Aorta (tissue), 5 donors: ENCODE results near the gene SMPX. TPM values are rescaled to one million over a fixed set of nuclear protein-coding genes. Genes with fewer than 3 reads are reported as not detected.
"Not testable (repeated sequence)": the region's sequence is repeated elsewhere in the genome, so short reads cannot be mapped to it uniquely, and the experiment has no call there.

Experiments
- ATAC-seq: fragments of 200-7000 bp; cut with Tn5 transposase; one replicate; pipeline ENCODE4 v1.9.1; 2022; ENCODE audit warnings: moderate library complexity; ENCODE audit not compliant: low FRiP score
- DNase-seq, 2 donors: peaks; one replicate each; pipeline ENCODE4 v3.0.0-alpha.2; 2020
- H3K27ac ChIP-seq, 2 donors: one replicate each; pipeline ENCODE4 v1.5.1; 2013; ENCODE audit warnings: low read length in 2 of 2, mild to moderate bottlenecking in 2 of 2, moderate library complexity in 2 of 2, control low read depth in 1 of 2, inconsistent platforms in 1 of 2, low read depth in 1 of 2
- H3K27me3 ChIP-seq, 2 donors: one replicate each; pipeline ENCODE4 v1.6.1; 2013; ENCODE audit warnings: control low read depth in 1 of 2, low read length in 1 of 2, mild to moderate bottlenecking in 1 of 2, moderate library complexity in 1 of 2; ENCODE audit not compliant: insufficient read depth in 2 of 2, control insufficient read depth in 1 of 2
- H3K36me3 ChIP-seq, 2 donors: one replicate each; pipeline ENCODE4 v1.6.1; 2013; ENCODE audit warnings: control low read depth in 1 of 2, low read length in 1 of 2, mild to moderate bottlenecking in 1 of 2; ENCODE audit not compliant: insufficient read depth in 2 of 2, control insufficient read depth in 1 of 2
- H3K4me1 ChIP-seq, 2 donors: one replicate each; pipeline ENCODE4 v1.6.1; 2013; ENCODE audit warnings: low read length in 2 of 2, control low read depth in 1 of 2, mild to moderate bottlenecking in 1 of 2, moderate library complexity in 1 of 2; ENCODE audit not compliant: insufficient read depth in 2 of 2, control insufficient read depth in 1 of 2
- H3K4me3 ChIP-seq, 2 donors: one replicate each; pipeline ENCODE4 v1.5.1; 2013; ENCODE audit warnings: low read length in 2 of 2, control low read depth in 1 of 2, mild to moderate bottlenecking in 1 of 2
- H3K9me3 ChIP-seq: one replicate; pipeline ENCODE4 v1.6.1; 2013; ENCODE audit warnings: mild to moderate bottlenecking, low read length; ENCODE audit not compliant: control insufficient read depth
- whole genome bisulfite sequencing, 2 donors: extraction: QIAGEN DNeasy Blood & Tissue Kit; methylation state at CpG; one replicate each; pipeline ENCODE4 v1.1.7; 2013; 5-methylcytosine and 5-hydroxymethylcytosine counted together
- intact Hi-C, 2 donors: fragments of 100-400 bp; cut with DNase I; formaldehyde crosslinking; loops; one replicate each; pipeline versions ENCODE4 v1.14.2 to v1.15.0; 2022
- polyA plus RNA-seq, 2 donors: library from polyadenylated mRNA; stranded (reverse); fragments of 200-250 nt; gene quantifications; one replicate each; pipeline ENCODE4 v1.2.3, GENCODE V29; 2013
- total RNA-seq, 2 donors: library from RNA; stranded (reverse); fragmentation: NEBNext Ultra II Directional; extraction: Animal tissue kit (Norgen Biotek cat#: 25700); gene quantifications; one replicate each; pipeline ENCODE4 v1.2.1, GENCODE V29; 2021
- donor health status: healthy with polysubstance abuse.
- donor health status: Bipolar disorder and iron deficiency.
- donor health status: DM: no; HTN: no; CAD: no.
- donor health status: DM: no; HTN: no; CAD: no.
- donor health status: DM: yes; HTN: yes; CAD: no.

Gene SMPX
- total and polyA plus RNA-seq, 4 donors = 0.51 to 16.4 (median 0.91) TPM

DNA sequence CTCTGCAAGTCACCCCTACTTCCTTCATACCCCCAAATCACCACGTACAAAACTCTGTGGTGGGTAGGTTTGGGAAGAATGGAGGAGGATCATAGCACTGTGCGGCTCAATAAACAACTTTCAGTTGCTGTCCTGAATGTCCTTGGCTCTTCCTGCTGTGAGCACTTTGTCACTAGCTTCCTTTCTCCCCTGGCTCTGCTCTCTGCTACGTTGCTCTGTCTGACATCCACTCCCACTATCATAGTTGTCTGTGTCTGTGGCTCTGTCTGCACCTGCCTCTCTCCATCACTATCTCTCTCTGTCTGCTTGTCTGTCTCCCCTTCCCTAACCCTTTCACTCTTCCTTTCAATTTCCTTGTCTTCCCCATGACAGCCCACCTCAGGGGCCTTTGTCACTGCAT lies 21.2 kb upstream of the SMPX start:
- no peaks in the 10 kb centered on the region for H3K4me1 ChIP-seq
- 61 to 81% methylated on average over 3 of the region's 3 CpGs for WGBS, 2 donors
- H3K9me3 ChIP-seq = no peaks in the 10 kb centered on the region
- intact Hi-C loops = no loop called here
- no peaks in the 10 kb centered on the region for H3K27me3 ChIP-seq
- H3K4me3 ChIP-seq = no peak overlapping the region
- ATAC-seq = no peak
- DNase-seq = no peak
- no peaks in the 10 kb centered on the region for H3K36me3 ChIP-seq
- no peak overlapping the region for H3K27ac ChIP-seq

DNA sequence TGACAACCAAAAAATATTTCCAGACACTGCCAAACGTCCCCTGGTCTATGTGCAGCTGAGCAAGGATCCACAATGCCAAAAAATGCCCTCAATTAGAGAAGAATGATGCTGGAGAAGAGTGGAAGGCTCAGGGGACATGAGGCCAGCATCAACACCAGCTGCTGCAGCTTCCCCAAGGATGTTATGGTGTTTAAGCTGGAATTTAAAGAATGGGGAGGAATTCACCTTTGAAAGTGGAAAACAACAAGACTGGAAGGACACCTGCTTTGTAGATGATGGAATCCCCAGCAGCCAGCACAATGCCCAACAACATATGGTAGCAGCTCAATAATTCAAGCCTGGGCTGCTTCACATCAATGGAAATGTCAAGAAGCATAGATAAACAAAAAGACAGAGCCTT lies 20.3 kb upstream of the SMPX start:
- no peaks in the 10 kb centered on the region for H3K4me1 ChIP-seq
- DNase-seq (no peak), ATAC-seq (no peak)
- no peaks in the 10 kb centered on the region for H3K9me3 ChIP-seq
- 7 to 24% methylated on average over 1 of the region's 1 CpG for WGBS, 2 donors
- no peaks in the 10 kb centered on the region for H3K27me3 ChIP-seq
- no peak overlapping the region for H3K4me3 ChIP-seq
- intact Hi-C loops = no loop called here
- no peaks in the 10 kb centered on the region for H3K36me3 ChIP-seq
- no peak overlapping the region for H3K27ac ChIP-seq

DNA sequence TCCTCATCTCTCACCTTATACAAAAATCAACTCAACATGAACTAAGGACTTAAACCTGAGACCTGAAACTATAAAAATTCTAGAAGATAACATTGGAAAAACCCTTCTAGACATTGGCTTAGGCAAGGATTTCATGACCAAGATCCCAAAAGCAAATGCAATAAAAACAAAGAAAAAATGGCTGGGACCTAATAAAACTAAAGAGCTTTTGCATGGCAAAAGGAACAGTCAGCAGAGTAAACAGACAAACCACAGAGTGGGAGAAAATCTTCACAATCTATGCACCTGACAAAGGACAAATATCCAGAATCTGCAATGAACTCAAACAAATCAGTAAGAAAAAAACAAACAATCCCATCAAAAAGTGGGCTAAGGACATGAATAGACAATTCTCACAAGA lies 17.2 kb upstream of the SMPX start:
- intact Hi-C loops = not testable (repeated sequence)

DNA sequence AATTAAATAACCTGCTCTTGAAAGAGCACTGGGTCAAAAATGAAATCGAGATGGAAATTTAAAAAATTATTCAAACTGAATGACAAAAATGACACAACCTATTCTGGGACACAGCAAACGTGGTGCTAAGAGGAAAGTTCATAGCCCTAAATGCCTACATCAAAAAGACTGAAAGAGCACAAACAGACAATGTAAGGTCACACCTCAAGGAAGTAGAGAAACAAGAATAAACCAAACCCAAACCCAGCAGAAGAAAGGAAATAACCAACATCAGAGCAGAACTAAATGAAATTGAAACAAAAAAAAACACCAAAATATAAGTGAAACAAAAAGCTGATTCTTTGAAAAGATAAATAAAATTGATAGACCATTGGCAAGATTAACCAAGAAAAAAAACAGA lies 15.1 kb upstream of the SMPX start:
- H3K9me3 ChIP-seq, H3K27ac ChIP-seq, intact Hi-C loops, ATAC-seq, H3K4me1 ChIP-seq, H3K27me3 ChIP-seq, H3K4me3 ChIP-seq, H3K36me3 ChIP-seq, DNase-seq: not testable (repeated sequence)
- 38 to 60% methylated on average over 2 of the region's 2 CpGs for WGBS, 2 donors

More for the DNA sequence above, 17.2 kb upstream of the SMPX start:
- H3K4me3 ChIP-seq, DNase-seq, H3K27ac ChIP-seq, H3K9me3 ChIP-seq, H3K36me3 ChIP-seq, ATAC-seq, H3K4me1 ChIP-seq, H3K27me3 ChIP-seq: not testable (repeated sequence)

DNA sequence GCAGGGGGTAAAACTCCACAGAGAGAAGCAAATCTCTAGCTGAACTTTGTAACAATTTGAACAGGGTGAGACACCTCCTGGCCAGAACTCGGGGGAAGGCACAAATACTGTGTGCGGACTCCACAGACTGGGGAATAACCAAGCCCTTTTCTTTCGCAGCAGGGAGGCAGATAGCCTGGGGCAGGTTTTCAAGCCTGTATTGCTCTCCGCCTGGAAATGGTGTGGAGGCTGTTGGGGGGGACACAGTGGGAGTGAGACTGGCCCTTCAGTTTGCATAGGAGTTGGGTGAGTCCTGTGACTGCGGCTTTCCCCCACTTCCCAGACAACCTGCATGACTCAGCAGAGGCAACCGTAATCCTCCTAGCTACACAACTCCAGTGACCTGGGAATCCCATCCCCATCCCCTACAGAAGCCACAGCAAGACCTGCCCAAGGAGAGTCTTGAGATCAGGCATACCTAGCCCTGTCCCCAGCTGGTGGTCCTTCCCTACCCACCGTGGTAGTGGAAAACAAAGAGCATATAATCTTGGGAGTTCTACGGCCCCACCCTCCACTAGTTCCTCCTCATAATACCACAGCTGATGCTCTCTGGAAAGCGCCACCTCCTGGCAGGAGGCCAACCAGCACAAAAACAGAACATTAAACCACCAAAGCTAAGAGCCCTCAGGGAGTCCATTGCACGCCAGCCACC lies 12.9 kb upstream of the SMPX start:
- ATAC-seq (no peak), DNase-seq (no peak)
- intact Hi-C loops = no loop called here
- Histone ChIP-seq H3K36me3 (no peaks in the 10 kb centered on the region), H3K27ac (no peak overlapping the region), H3K4me1 (no peaks in the 10 kb centered on the region), H3K4me3 (no peak overlapping the region), H3K9me3 (no peaks in the 10 kb centered on the region), H3K27me3 (no peaks in the 10 kb centered on the region)
- 78 to 88% methylated on average over 10 of the region's 10 CpGs for WGBS, 2 donors

DNA sequence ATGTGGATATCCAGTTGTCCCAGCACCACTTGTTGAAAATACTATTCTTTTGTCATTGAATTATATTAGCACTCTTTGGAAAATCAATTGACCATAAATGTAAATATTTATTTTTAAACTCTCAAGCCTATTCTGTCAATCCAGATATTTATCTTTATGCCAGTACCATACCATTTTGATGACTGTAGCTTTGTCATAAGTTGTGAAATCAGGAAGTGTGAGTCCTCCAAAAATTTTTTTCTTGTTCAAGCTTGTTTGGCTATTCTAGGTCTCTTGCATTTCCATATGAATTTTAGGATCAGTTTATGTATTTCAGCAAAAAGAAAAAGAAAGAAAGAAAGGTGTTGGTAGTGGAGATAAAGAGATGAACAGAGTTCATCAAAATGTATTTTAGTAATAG lies 8.2 kb upstream of the SMPX start:
- no peak for ATAC-seq
- H3K27ac ChIP-seq = no peak overlapping the region
- no peaks in the 10 kb centered on the region for H3K27me3 ChIP-seq
- no peaks in the 10 kb centered on the region for H3K4me1 ChIP-seq
- H3K4me3 ChIP-seq = no peak overlapping the region
- intact Hi-C loops = no loop called here
- DNase-seq = no peak
- H3K9me3 ChIP-seq = no peaks in the 10 kb centered on the region
- H3K36me3 ChIP-seq = no peaks in the 10 kb centered on the region

DNA sequence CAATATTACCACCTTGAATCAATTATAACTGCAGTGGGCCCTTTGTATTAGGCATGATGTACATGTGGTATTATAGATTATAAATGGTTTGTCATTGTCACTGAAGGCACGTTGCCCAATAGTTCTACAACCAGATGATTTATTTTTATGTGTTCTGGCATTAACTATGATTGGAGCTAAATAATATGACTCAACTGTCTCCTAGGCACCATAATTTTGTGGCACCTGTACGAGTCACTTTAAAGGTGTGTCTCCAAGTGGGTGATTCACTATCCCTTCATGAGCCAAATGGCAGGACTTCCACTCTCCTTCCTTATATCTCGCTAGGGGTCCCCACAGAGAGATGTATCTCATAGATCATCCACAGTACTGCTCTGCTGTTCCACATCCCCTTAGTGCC lies 6.1 kb upstream of the SMPX start:
- Histone ChIP-seq H3K27me3 (no peaks in the 10 kb centered on the region), H3K9me3 (no peaks in the 10 kb centered on the region), H3K27ac (no peak overlapping the region), H3K4me3 (no peak overlapping the region), H3K36me3 (no peaks in the 10 kb centered on the region), H3K4me1 (no peaks in the 10 kb centered on the region)
- intact Hi-C loops = no loop called here
- ATAC-seq (no peak), DNase-seq (no peak)
- WGBS, 2 donors = 69 to 87% methylated on average over 3 of the region's 3 CpGs

DNA sequence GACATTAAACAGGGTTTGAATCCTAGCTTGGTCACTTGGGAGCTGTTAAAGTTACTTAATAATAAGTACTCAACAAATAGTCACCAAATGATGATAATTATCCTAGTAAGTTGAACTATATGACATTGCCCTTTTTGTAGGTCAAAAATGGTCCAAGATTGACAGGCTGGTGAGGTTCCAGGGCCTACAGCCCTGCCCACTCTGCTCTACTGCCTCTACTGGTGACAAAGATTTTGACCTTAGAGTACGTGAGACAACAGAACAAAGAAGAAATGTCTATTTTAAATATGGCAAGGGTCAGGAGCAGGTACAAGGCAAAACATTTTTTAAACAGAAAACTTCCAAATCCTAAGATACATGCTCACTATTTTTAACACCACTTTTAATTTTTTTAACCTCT lies 572 bp upstream of the SMPX start:
- H3K9me3 ChIP-seq = no peaks in the 10 kb centered on the region
- ATAC-seq (no peak), DNase-seq (no peak)
- intact Hi-C loops = no loop called here
- no peaks in the 10 kb centered on the region for H3K36me3 ChIP-seq
- H3K4me3 ChIP-seq = no peak overlapping the region
- H3K27ac ChIP-seq = no peak overlapping the region
- no peaks in the 10 kb centered on the region for H3K27me3 ChIP-seq
- WGBS, 2 donors = 50 to 52% methylated on average over 1 of the region's 1 CpG
- H3K4me1 ChIP-seq = no peaks in the 10 kb centered on the region

DNA sequence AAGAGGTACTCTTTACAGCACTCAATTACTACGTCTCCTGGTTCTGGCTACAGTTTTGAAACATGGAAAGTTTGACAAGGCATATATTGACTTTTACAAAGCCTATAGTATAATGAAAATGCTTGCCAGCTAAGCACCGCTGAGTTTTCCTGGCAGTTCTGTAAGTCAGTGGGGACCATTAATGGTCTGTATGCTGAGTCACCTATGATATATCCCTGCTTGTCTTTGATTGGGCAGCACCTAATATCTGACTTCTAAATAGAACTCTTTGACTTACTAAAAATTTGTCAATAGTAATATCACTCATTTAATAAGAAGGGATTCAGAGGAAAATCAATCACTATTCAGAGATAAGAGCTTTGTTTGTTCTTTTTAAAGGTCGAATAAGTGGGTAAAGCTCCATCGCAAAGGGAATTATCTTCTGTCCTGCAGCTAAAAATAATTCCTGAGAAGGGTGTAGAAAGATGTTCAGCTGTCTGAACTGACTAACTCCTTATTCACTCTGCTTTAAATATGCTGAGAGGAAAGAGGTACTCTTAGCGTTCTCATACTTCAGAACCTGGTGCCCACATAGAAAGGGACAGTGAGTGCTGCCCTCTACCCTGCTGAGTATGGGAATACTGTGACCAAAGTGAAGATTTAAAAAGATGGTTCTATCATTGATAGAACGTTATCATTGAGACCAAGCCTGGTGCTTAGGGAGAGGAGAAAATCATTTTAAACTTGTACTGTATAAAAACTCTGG lies 959 bp downstream of the SMPX start:
- ATAC-seq = no peak
- H3K27me3 ChIP-seq = no peaks in the 10 kb centered on the region
- H3K4me3 ChIP-seq = no peak overlapping the region
- no peaks in the 10 kb centered on the region for H3K36me3 ChIP-seq
- H3K4me1 ChIP-seq = no peaks in the 10 kb centered on the region
- no peak for DNase-seq
- 38 to 47% methylated on average over 6 of the region's 6 CpGs for WGBS, 2 donors
- intact Hi-C loops = no loop called here
- no peaks in the 10 kb centered on the region for H3K9me3 ChIP-seq
- no peak overlapping the region for H3K27ac ChIP-seq
